DMS 273 (cell line): ENCODE data around the gene MACROD2.

Experiments used
- DNase-seq: peaks from one replicate; lab custom pipeline; 2025; ENCODE audit not compliant: unreplicated experiment; lab: John Stamatoyannopoulos, UW

The MACROD2 gene

GRCh38 chr20:15063081-15063480 lies 1067.8 kb downstream of the MACROD2 start:
- no peak for DNase-seq

- no peak for DNase-seq
Measured at GRCh38 chr20:15064741-15065140, 1069.4 kb downstream of the MACROD2 start.

GRCh38 chr20:15065794-15066193 lies 1070.5 kb downstream of the MACROD2 start:
- no peak for DNase-seq

- no peak for DNase-seq
Measured at GRCh38 chr20:15068486-15068885, 1073.2 kb downstream of the MACROD2 start.

GRCh38 chr20:15069355-15069754 lies 1074.0 kb downstream of the MACROD2 start:
- no peak for DNase-seq

- no peak for DNase-seq
Measured at GRCh38 chr20:15071085-15071808, 1075.9 kb downstream of the MACROD2 start.

- DNase-seq: no peak
Measured at GRCh38 chr20:15072316-15072715, 1077.0 kb downstream of the MACROD2 start.

- no peak for DNase-seq
Measured at GRCh38 chr20:15075586-15075985, 1080.3 kb downstream of the MACROD2 start.

GRCh38 chr20:15076785-15077184 lies 1081.5 kb downstream of the MACROD2 start:
- DNase-seq: no peak

GRCh38 chr20:15077733-15078250 lies 1082.5 kb downstream of the MACROD2 start:
- DNase-seq: no peak

- no peak for DNase-seq
Measured at GRCh38 chr20:15079594-15080340, 1084.5 kb downstream of the MACROD2 start.

- DNase-seq: no peak
Measured at GRCh38 chr20:15081261-15081660, 1085.9 kb downstream of the MACROD2 start.

- no peak for DNase-seq
Measured at GRCh38 chr20:15091421-15092037, 1096.2 kb downstream of the MACROD2 start.

GRCh38 chr20:15098351-15098750 lies 1103.0 kb downstream of the MACROD2 start:
- DNase-seq: no peak

GRCh38 chr20:15099130-15099529 lies 1103.8 kb downstream of the MACROD2 start:
- DNase-seq: no peak

GRCh38 chr20:15100506-15101160 lies 1105.3 kb downstream of the MACROD2 start:
- no peak for DNase-seq

GRCh38 chr20:15107931-15108330 lies 1112.6 kb downstream of the MACROD2 start:
- no peak for DNase-seq

- DNase-seq: no peak
Measured at GRCh38 chr20:15109494-15109893, 1114.2 kb downstream of the MACROD2 start.

GRCh38 chr20:15111654-15112053 lies 1116.3 kb downstream of the MACROD2 start:
- no peak for DNase-seq

GRCh38 chr20:15113144-15113773 lies 1117.9 kb downstream of the MACROD2 start:
- DNase-seq: no peak
